Activated T-cell treated with anti-CD3 and anti-CD28 coated beads, Interleukin-2, amount 50 U/mL, for 4 hours (primary cell): ENCODE data around the gene ZNF566. TPM values are rescaled to one million over a fixed set of nuclear protein-coding genes. Genes with fewer than 3 reads are reported as not detected.

ENCODE experiments used
- ATAC-seq, 2 donors: fragments of 200-7000 bp; cut with Tn5 transposase; one replicate each; pipeline ENCODE4 v1.10.0; 2021
- DNase-seq: peaks from one replicate; pipeline ENCODE4 v3.0.0-alpha.2; 2020
- H3K27me3 Mint-ChIP-seq: one replicate; pipeline ENCODE4 v1.8.0; 2021; ENCODE audit warnings: low read depth, mixed read lengths
- H3K36me3 Mint-ChIP-seq: one replicate; pipeline ENCODE4 v1.8.0; 2022; ENCODE audit warnings: mixed read lengths; ENCODE audit not compliant: insufficient read depth
- H3K4me1 Mint-ChIP-seq: one replicate; pipeline ENCODE4 v1.8.0; 2021; ENCODE audit warnings: low read depth, mixed read lengths
- H3K4me3 Mint-ChIP-seq: one replicate; pipeline ENCODE4 v1.8.0; 2021; ENCODE audit warnings: mild to moderate bottlenecking, moderate library complexity, mixed read lengths
- H3K9me3 Mint-ChIP-seq: one replicate; pipeline ENCODE4 v1.8.0; 2021; ENCODE audit warnings: mixed read lengths
- total RNA-seq, 3 donors: library from RNA; stranded (reverse); gene quantifications; one replicate each; pipeline ENCODE4 v1.2.1, GENCODE V29; 2021

Gene ZNF566
- total RNA-seq, 3 donors from 2014 or later = 5.8 to 9.0 (median 7.4) TPM

DNA sequence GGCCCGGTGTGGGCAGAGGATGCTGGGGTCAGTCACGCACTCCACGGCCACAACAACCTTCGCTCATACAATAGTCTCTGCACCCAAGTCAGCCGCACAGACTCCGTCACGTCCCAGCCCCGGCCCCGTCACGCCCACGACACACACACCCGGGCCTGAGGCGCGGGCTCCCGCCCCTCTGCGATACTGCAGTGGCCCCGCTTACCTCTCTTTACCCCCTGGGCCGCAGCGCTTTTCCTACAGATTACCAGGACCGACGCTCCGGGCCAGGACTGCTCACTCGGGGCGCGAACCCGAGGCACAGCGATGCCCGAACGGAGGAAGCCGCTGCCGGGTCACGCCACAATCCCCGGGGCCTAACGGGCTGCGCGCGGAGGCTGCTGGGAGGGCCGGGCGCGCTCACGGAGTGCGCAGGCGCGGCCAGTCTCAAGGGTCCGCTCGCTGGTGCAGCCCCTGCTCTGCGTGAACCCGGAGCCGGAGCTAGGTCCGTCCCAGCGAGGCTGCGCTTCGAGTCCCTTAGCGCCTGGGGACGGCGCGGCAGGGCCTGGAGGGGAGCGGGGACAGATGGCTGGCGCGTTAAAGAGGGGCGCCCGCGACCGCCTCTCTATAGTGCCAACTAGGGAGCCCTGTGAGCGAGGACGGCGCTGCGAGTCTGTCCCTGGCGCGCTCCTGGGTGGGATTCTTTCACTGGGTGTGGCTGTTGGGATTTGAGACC is 70.9 kb downstream of the ZNF566 start, which contains the start of gene ZFP82:
ZFP82 (minus strand) TSS at position 358 of the 715 bp plus-strand sequence. CDS start 8,855 bp downstream, outside the sequence.
- Mint-ChIP-seq H3K9me3 (peaks cover 12% of the 10 kb centered on the region), H3K36me3 (peaks cover 14% of the 10 kb centered on the region), H3K4me1 (peaks cover 19% of the 10 kb centered on the region), H3K27me3 (peaks cover 20% of the 10 kb centered on the region), H3K4me3 (peak within 1 kb of the TSS; percentile 91)
- peak; percentile 64 for DNase-seq
- ATAC-seq = peak; percentile 93 to 95

DNA sequence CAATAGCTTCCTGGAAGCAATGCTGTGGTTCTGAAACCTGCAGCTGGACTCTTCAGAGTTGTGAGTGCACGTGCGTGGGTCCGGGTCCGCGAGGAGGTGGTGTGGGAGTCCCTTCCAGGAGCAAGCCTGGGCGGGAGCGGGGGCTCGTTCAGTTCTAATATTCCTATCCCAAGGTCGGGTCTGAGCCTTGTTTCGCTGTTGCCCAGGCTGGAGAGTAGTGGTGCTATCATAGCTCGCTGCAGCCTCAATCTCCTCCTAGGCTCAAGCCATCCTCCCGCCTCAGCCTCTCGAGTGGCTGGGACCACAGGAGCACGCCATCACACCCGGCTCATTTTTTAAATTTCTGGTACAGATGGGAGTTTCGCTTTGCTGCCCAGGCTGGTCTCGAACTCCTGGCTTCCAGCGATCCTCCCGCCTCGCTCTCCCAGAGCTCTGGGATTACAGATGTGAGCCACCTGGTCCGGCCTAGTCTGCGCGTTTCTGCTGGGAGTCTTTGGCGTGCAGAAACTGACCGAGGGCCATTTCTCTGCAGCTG is 71.5 kb downstream of the ZNF566 start:
- H3K4me1 Mint-ChIP-seq = peaks cover 19% of the 10 kb centered on the region
- peaks cover 18% of the 10 kb centered on the region for H3K36me3 Mint-ChIP-seq
- peak overlapping the region; percentile 91 for H3K4me3 Mint-ChIP-seq
- H3K27me3 Mint-ChIP-seq = peaks cover 17% of the 10 kb centered on the region
- ATAC-seq (no peak), DNase-seq (no peak)
- H3K9me3 Mint-ChIP-seq = peaks cover 12% of the 10 kb centered on the region

DNA sequence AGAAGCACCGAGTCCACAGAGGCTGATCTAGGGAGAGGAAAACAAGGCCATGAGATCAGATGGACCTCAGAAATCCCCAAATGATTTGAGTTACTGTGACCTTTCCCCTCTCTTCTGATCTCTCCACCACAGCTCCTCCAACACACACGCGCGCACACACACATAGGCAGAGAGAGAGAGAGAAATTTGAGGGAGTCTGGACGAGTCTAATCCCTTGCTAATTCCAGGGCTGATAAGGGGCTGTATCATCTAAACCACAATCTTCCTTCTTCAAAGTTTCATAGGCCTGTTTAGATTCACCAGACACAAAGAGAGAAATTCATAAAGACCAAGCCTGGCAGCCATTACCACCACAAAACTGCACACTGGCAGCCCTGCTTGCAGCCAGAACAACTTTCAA is 79.5 kb downstream of the ZNF566 start:
- ATAC-seq = no peak
- Mint-ChIP-seq H3K27me3 (no peaks in the 10 kb centered on the region), H3K4me1 (no peaks in the 10 kb centered on the region), H3K4me3 (no peak overlapping the region), H3K9me3 (peaks cover 28% of the 10 kb centered on the region), H3K36me3 (peaks cover 59% of the 10 kb centered on the region)
- no peak for DNase-seq

DNA sequence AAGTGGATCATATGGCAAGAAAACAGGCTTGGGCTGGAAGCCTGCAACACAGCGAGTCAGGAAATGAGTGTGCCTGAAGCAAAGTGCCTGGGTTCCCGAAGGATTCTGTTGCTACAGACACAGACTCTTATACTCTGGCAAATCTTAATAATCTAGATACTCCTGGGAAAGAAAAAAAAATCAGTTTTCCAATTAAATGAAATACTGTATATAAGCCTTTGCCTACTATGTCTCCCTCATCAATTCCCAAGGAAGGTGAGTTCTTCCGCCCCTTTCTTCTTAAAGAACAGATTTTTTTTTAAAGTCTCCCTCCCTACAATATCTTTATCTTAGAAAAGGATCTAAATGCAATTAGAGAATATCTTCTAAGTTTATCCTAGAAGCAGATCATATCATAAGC is 81.3 kb downstream of the ZNF566 start:
- no peak overlapping the region for H3K4me3 Mint-ChIP-seq
- H3K9me3 Mint-ChIP-seq = peaks cover 34% of the 10 kb centered on the region
- no peaks in the 10 kb centered on the region for H3K4me1 Mint-ChIP-seq
- no peaks in the 10 kb centered on the region for H3K27me3 Mint-ChIP-seq
- peaks cover 71% of the 10 kb centered on the region for H3K36me3 Mint-ChIP-seq
- ATAC-seq (no peak), DNase-seq (no peak)

DNA sequence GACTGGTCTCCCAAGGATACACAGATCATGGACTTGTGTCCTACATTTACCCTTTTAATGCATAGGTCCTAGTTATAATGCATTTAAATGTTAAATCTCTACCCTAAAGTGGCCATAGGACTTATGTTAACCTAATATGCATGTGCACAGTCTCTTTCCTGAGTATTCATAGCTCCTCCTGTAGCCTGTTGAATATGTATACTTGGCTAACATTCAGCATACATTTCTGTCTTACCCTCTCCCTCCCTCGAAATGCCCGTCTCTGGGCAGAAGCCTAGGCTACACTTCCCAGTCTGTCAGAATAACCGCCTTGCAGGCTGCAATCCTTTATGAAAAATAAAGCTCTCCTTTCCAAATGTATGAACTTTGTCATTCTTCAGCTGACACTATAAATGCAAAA is 84.9 kb downstream of the ZNF566 start:
- no peaks in the 10 kb centered on the region for H3K27me3 Mint-ChIP-seq
- ATAC-seq = no peak
- DNase-seq = no peak
- H3K4me1 Mint-ChIP-seq = peaks cover 2% of the 10 kb centered on the region
- H3K9me3 Mint-ChIP-seq = peaks cover 44% of the 10 kb centered on the region
- peaks cover 74% of the 10 kb centered on the region for H3K36me3 Mint-ChIP-seq
- H3K4me3 Mint-ChIP-seq = no peak overlapping the region

DNA sequence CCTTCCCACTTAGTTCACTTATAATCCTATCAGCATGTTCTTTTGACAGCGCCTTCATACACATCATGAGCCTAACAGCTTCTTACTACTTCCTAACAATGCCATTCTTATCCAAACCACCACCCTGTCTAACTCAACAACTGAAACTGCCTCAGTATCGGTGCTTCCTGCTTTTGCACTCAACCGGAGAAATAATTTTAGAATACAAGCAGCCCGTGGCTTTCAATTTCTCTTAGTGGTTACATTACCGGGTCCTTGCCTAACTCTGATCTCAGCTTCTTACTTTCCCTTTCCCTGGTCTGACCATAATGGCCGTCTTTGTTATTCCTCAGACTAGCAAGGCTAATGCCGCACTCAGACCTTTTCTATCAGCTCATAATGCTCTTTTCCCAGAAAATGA is 87.9 kb downstream of the ZNF566 start:
- no peak for DNase-seq
- no peak for ATAC-seq
- Mint-ChIP-seq H3K4me1 (peaks cover 2% of the 10 kb centered on the region), H3K36me3 (peaks cover 73% of the 10 kb centered on the region), H3K4me3 (no peak overlapping the region), H3K9me3 (peaks cover 39% of the 10 kb centered on the region), H3K27me3 (no peaks in the 10 kb centered on the region)

DNA sequence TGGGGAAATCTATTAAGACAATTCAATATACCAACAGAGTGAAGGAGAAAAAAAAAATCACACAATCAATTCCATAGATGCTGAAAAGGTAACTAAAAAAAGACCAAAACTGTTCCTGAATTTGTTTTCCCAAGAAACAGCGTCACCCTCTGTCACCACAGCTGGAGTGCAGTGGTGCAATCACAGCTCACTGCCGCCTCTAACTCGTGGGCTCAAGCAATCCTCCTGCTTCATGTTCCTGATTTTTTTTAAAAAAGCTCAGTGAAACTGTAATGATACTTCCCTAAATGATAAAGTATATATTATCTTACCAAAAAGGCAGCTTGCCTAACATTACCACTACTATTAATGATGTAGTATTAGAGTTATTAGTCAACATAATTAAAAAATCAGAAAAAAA is 90.8 kb downstream of the ZNF566 start:
- DNase-seq = no peak
- Mint-ChIP-seq H3K27me3 (no peaks in the 10 kb centered on the region), H3K9me3 (peaks cover 44% of the 10 kb centered on the region), H3K36me3 (peaks cover 67% of the 10 kb centered on the region), H3K4me3 (no peak overlapping the region), H3K4me1 (peaks cover 2% of the 10 kb centered on the region)
- no peak for ATAC-seq

Other genes with a start within 250 kb of the ZNF566 start
- 1 to 10 TPM in 1 of 3 donors, under 1 TPM in 2; 0.73 to 1.1 (median 0.82) TPM for gene ZFP14, start 110.4 kb downstream of the ZNF566 start, total RNA-seq
- 1 to 10 TPM; 3.2 to 3.9 (median 3.3) TPM for gene ZFP82, start 70.9 kb downstream of the ZNF566 start, total RNA-seq
- 1 to 10 TPM; 2.6 to 7.1 (median 5.1) TPM for gene ZNF260, start 38.7 kb upstream of the ZNF566 start, total RNA-seq
- 1 to 10 TPM; 8.9 to 9.9 (median 9.9) TPM for gene ZNF529, start 83.7 kb upstream of the ZNF566 start, total RNA-seq
- 1 to 10 TPM; 6.2 to 9.7 (median 6.5) TPM for gene ZNF382, start 115.8 kb upstream of the ZNF566 start, total RNA-seq
- gene ZNF461, start 177.3 kb upstream of the ZNF566 start, total RNA-seq = 1 to 10 TPM; 4.4 to 5.1 (median 4.7) TPM
- 1 to 10 TPM; 5.3 to 6.9 (median 5.6) TPM for gene ZNF567, start 198.1 kb upstream of the ZNF566 start, total RNA-seq